ENCODE measurements around the gene DYNC1I1.

The DYNC1I1 gene

DNA sequence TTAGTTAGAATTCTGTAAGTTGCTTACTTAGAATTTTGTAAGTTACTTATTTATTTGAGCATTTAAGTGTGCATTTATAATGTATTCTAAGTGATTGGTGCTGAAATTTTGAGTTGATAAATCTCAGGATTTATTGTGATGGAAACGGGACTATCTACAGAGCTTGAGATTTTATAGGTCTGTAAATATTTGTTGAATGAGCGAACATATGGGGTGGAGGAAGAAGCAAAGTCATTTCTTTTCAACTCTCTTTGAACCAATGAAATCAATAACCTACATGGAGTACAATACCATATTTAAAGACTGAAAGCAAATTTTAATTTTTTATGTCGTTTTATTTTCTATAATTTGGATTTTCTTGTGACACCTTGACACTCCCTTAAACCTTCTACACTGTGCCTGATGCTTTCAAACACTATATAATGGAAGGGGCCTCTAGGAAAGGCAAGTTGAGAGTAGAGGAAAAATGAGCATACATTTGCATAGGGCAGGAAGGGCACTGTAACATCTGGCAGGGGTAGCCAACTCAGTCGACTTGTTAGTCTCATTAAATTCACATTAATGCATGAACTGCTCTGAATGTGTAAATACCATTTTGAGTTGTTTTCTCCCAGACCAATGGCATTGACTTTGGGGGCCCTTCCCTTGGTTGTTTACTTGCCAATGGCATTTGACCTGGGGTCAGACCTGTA is 204.2 kb downstream of the DYNC1I1 start:
- no peak for DNase-seq

DNA sequence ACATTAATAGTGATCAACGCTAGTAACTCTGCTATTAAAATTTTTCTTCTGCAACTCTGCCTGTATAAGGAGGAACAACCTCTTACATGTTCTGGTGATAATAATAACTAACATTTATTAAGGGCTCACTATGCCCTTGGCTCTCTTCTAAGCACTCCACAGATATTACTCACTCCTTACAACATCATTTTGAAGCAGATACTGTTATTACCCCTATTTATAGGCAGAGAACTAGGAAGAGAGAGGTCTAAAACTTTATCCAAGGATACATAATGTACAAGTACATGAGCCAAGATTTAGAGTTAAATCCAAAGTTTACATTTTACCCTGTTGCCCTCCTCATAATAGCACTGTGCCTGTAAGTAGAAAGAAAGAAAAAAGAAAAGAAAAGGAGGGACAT is 205.6 kb downstream of the DYNC1I1 start:
- no peak for DNase-seq

DNA sequence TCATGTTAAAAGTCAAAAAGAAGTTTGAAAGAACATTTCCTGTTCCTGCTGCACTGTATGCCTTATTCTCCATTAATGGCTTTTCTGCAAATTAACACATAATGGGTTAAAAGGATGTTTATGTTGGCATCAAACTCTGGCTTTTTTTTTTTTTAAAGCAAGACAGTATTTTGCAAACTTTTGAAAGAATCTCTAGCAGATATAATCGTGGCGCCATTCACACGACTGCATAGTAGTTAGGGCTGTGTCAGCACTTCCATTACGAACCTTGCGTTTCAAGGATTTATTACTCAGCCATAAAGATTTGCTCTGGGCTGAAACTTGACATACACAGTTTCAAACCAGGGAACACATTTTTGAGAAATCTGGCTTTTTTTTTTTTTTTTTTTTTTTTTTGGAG is 207.8 kb downstream of the DYNC1I1 start:
- DNase-seq: no peak

DNA sequence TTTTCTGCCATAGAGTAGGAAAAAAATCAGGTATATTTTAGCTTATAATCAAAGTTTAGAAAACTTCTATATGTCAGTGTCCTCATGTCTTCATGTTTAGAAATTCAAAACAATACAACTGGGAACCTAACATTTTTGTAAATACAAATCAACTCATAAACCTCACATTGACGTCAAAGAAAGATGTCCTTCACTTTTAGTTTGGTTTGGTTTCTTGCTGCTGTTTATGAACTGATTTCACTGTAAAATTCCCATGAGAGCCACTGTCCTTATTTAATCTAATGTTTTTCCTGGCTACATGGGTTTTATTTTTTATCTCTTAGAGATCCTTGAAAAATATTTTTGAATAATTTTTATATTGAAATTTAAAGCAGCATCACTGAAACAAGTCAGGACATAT is 208.4 kb downstream of the DYNC1I1 start:
- DNase-seq: no peak

DNA sequence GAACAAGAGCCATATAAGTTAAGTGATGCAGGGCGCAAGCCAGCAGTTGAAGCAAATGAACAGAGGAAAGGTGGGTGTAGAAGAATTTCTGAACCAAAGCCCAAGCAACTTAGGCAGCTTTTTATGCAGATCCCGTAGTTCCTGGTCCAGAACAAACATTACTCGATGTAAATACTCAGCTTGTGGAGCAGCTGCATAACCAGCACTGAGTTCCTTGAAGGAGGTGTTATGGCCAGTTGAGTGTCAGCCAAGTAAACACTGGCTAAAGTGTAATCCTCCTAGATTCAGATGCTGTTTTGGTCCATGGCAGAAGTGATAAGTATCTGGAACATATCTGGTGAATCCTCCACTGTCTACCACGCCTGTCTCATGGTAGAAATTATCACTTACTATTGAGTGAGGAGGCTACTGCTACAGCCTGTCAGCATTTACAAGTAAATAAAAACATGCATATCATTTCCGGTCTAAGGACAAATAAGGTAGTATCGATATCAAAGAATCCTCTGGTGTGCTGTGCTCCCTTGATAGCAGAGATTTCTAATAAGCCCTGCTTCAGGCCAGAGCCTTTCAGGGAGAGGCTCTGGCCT is 213.9 kb downstream of the DYNC1I1 start:
- no peak for DNase-seq

DNA sequence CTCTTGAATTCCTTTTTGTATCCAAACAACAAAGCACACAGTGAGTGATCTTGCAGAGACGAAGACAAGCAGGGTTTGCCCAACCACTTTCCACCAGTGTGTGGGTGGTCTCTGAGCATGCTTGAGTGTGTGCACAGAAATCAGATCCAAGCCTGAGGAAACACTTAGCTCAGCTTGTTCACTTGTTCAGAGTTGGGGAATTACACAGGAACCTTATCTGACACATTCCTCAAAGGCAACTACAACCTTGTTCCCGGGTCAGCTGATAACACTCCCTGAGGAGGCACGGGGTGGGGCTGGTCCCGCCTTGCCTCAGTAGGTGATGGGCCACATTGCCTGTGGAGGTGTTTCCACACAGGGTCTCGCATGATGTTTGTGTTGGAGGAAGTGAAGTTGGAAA is 216.9 kb downstream of the DYNC1I1 start:
- DNase-seq: no peak

DNA sequence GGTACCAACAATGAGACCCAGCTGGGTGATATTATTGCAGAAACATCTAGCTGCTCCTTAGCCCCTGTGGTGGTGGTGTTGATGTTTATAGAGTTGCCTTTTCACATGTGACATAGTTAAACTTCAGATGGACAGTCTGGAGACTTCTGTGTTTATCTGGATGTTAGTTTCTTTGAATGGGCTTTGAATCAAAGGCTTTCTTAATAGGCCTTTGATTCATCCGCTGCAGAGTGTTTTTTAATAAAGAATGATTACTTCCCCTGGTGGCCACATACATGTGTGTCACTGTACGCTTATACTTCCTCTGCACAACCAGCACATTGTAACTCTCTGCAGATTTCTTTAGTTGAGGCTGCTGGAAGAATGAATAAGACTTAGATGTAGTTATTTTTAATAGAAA is 221.0 kb downstream of the DYNC1I1 start:
- DNase-seq: no peak

DNA sequence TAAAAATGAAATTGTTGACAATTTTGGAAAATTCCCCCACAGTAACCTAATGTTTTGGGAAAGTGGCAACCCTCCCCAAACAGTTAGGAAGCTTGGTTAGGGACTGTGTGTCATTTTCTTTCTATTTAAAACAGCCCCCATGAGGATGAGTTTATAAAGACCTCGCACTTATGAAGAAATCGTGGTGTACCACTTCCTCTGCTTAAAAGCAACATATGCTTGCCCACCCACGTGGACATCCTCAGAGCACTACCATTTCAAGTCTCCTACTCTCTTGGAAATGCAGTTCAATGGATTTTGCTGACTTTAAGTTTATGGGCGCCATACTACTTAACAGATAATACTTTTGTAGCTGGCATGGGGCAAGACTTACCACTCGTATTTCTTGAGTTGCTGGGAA is 223.8 kb downstream of the DYNC1I1 start:
- DNase-seq: no peak

DNA sequence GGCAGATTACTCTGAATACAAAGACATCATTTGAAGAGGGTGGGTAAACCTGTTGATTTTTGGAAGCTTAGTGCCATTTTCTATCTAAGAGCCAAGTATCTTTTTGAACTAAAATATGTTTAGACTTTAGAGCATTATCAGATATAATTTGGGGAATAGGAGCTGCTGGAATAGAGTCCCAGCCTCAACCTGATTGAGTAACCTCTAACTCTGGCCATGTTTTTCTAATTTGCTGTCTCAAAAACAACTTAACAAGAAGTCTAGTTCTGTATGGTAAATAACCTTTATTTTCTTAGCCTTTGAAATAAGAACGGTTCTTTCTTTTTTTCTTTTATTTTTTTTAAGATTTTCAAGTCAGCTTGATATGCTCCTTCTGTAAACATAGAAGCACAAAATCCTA is 224.5 kb downstream of the DYNC1I1 start:
- no peak for DNase-seq

DNA sequence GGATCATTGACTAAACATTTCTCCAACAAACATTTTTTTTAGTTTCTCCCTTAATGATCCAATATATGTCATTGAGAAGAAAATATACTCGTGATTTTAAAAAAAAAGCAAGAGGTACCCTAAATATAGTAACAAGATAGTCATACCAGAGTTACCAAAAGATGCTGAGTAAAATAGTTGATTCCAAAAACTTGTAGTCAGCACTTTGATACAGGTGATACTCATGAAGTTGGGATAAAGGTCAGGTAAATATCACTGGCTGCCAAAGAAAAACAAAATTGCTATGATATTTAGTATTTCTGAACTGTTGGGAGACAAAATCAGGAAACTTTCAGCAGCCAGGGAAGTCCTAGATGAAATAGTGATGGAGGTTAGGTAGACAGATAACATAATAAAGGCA is 225.3 kb downstream of the DYNC1I1 start:
- DNase-seq: no peak

DNA sequence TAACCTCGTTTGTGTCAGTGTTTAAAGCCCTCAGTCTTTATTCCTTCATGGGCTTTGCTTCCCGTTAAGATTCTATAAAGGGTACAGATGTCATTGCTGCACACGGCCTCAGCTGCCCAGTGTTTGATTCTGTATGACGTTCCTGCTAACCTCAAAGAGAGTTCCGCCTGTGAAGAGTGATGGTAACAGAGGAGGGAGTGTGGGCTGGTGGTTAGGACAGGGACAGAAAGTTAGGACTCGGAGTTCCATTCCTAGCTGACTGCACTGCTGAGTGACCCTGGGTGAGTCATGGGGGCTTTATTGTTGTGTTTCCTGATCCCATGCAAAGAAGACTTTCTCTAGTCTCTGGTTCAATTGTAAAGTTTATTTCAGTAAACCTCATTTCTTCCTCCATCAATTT is 227.1 kb downstream of the DYNC1I1 start:
- no peak for DNase-seq

DNA sequence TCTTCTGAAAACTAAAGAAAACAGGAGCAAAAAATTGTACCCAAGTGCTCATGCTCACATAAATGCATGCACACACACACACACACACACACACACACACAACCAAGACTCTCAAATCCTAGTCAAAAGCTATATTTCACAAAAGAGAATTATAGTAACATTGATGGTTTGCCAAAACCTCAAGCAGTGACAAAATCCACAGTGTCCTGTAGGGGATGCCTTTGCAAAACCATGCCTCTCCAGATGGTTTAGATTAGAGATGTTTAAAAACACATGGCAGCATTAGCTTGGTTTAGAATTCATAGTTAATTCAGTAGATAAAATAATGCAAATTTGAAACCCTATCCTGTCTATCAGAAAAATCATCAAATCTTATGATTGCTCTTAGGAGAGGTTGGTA is 232.2 kb downstream of the DYNC1I1 start:
- no peak for DNase-seq

DNA sequence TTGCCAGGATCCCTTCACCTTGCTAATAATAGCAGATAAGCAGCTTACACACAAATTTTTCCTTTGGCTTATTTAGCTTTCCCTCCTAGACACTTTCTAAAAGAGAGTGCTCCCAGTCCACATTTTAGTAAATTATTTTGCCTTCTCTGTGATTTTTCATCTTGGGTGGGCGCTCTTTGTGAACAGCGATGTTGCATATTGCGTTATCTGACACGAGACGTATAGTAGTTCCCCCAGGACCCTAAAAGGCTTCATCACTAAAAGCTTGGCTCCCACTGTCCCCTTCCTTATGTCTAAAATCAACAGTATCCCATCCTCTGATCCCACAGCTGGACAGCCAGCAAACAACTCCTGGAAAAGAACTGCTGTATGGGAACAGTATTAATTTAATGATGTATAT is 232.9 kb downstream of the DYNC1I1 start:
- DNase-seq: no peak

DNA sequence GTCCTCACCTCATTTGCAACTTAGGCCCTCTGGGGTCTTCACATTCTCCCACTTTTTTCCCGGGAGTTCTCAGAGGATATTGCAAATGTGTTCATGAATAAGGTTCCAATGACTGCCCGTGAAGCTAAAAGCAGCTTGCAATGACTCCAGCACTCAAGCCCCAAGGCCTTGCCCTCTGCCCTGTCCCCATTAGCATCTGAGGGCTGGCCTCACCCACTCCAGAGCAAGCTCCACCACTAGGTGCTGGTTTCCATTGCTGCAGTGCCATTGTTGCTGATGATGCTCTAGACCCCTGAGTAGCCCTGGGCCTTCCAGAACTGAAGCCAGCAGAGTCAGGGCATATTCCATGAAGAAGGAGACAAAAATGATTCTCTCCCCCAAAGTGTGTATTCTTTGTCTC is 236.8 kb downstream of the DYNC1I1 start:
- no peak for DNase-seq

DNA sequence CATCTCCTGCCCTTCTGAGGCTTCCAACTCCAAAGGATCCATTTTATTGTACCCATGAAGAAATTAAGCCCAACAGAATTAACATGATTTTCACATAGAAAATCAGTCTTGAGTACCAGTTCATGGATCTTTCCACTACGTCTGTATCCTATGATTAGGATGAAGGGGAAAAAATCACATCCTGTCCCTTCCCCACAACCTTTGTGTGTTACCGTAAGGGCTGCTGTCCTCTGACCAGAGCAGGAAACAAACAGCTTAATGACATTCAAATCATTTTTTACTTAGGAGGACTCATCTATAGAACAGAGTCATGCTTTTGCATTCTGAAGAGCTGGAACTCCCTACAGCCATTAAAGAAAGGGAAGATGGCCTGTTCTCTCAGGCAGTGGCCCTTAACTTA is 241.5 kb downstream of the DYNC1I1 start:
- no peak for DNase-seq

DNA sequence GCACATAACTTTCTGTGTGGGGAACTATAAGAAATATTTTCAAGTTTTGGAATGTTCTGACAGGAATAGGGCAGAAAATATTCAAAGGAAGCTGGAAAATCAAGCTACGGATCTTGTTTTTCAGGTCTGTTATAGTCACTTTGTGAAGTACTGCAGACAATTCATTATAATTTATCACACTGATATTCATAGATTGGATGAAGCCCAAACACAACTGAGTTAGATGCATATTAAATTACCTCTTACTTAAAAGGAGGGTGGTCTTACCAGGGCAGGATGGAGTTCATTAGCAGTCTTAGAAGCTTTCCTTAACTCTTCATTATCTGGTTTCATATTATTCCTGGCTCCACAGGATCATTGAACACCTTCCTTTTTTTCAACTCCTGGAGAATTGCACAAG is 242.3 kb downstream of the DYNC1I1 start:
- DNase-seq: no peak

DNA sequence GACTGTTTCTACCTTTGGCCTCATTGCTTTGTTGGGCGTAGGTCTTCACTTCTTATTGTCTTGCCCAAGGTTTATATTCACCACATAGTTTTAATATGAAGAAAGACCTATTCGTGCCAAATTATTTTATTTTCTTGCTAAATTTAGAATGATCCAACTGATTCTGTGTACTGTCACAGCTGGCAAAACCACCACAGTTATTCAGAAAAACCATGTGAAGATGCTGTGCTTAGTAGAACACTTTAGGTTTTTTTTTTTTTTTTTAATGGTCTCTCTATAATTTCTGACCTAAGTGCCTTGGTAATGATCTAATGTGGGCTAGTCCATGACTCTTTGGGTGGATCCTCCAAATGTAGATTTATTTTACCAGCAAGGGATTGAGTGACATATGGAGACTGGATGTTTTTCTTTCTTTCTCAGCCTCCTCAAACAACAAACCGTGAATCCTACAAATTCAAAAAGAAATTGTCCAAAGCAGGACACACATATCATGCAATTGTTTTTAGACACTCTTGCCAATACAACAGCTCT is 243.8 kb downstream of the DYNC1I1 start:
- DNase-seq: no peak

DNA sequence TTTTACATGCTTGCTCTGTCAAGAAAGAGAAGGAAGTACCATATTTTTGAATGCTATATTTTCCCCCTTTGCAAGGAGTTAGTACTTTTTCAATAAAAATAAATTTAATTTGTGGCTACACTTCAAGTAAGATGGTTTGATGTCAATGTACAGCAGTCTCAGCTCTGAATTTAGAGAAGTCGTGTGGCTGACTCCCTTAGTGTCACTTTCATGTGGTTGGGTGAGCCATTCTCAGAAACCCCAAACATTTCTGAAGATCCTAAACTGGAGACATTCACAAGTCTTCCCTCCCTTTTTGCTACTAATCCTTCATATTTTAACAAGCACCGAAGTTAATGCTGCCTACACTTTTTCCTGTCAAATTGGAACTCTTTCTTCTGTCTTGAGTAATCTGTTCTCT is 244.4 kb downstream of the DYNC1I1 start:
- DNase-seq: no peak

DNA sequence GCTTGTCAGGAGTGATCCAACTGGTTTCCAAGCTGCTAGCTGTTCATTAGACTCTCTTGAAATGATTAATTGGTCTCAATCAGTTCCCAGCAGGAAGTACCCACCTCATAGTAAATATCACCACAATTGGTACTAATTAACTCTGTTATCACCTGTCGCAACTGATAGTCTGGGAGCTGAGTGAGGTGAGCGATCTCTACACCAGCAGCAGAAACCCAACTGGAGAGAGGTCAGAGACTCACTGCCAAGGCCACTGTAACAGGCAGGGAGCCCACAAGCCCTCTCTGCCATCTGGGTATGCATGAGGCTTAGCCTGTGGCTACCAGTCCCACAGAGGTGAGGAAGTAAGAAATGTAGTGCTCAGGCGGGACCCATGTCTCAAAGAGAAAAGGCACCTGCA is 245.5 kb downstream of the DYNC1I1 start:
- DNase-seq: no peak

DNA sequence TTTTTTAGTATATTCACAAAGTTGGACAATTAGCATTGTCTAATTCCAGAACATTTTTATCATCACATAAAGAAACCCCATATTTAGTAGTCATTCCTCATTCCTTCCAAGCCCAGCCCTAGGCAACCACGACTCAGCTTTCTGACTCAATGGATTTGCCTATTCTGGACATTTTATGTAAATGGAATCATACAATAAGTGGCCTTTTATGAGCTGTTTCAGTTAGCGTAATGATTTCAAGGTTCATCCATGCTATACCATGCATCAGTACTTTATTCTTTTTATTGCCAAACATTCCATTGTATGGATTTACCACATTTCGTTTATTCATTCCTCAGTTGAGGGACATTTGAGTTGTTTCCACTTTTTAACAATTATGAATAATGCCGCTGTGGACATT is 249.2 kb downstream of the DYNC1I1 start:
- DNase-seq: no peak

DNA sequence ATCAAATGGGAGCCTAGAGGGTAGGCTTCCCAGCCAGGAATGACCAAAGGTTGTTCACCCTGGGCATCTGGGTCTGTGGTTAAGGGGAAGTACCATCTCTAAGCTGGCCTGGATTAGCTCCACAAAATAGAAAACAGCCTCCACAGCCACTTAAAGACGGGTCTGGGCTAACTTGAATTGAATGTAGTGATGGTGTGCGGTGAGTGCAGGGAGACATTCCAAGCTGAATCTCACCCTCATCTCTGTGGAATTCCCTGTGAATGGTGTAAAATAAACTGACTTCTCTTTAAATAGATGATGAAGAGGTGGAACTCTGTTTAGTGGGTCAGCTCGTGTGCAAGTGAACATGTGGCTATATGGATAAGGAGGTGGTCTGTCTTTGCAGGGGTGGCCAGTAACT is 251.0 kb downstream of the DYNC1I1 start:
- DNase-seq: no peak

DNA sequence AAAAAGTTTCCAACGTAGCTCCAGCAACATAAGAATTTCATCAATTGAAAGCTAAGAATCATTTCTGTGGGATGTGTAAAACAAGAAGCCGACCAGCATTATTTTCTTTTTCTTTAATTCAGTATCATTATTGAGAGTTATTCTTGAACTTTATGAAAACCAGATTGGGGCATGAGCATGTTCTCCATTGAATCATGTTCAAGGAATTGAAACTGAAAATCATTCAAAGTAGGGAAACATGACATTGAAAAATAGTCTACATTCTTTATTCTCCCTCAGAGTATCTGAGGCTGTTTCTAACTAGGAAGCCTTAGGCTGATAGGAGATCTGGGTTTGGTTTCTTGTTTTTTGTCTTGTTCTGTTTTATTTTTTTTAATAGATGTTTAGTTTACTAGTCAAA is 253.7 kb downstream of the DYNC1I1 start:
- no peak for DNase-seq

DNA sequence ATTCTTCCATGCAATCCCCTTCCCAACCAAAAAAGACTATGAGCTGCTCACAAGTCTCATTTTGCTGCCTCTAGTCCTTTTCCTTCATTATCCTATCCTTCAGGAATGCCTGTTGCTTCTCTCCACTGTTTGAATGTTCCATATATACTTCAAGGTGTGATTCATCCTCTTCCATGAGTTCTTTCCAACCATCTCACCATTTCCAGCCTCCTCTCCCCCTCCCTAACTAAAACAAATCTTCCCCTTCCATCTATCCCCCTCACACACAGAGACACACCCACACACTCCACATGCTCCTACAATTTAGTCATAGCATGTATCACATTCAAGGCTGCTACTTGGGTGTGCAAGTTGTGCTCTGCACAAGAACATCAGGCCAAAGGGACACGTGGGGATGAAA is 254.3 kb downstream of the DYNC1I1 start:
- no peak for DNase-seq

DNA sequence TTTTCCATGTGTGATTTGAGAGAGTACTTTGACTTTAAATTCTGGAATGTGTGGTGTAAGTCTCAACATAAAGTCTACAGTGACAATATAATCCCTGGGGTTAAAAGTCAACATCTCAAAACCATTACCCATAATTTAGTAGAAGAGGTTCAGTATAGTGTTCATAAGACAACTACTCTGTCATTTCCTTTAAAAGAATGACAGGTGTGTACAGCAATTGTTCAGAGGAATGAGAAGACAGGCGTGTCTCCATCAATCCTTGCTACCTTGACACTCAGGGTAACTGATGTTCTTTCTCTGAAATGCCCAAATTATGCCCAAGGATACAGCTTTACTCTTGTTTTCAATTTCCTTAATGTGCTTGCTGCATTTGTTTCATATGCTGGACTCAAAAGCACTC is 256.4 kb downstream of the DYNC1I1 start:
- no peak for DNase-seq

DNA sequence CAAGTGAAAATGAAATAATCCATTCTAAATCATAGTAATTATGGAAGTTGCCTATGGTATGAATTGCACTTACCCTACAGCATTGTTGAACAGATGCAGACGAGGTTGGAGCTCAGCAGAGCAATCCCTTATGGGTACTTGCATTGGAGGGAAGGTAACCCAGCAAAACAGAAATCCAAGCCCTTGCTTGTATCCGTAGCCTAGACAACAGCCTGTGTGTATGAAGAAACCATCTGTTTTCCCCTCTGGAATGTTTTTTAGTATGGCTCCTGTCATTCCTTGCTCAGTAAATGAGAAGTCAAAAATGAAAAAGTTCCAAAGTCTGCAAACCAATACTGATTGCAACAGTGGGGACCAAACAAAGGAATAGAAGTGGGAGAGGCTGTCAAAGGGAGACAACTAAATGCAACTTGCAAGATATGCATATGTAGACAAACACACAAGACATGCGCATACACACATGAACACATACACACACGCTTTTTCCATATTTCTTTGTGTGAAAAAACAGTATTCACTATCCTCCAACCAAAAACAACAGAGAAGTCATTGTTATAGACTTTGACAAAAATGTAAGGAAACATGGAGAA is 260.8 kb downstream of the DYNC1I1 start:
- DNase-seq: no peak
